Adipose tissue (tissue), 3 donors: Measurements from ENCODE around the gene ITM2A. TPM values are rescaled to one million over a fixed set of nuclear protein-coding genes. Genes with fewer than 3 reads are reported as not detected.

Experiments
- H3K27ac ChIP-seq: one replicate; pipeline ENCODE4 v1.5.1; 2013; ENCODE audit warnings: low read depth, low read length
- WGBS, 3 donors: extraction: QIAGEN DNeasy Blood & Tissue Kit; methylation state at CpG; one replicate each; pipeline ENCODE4 v1.1.7; 2013; 5-methylcytosine and 5-hydroxymethylcytosine counted together
- polyA plus RNA-seq, 3 donors: library from polyadenylated mRNA; stranded (reverse); fragments of 200-250 nt; gene quantifications; one replicate each; pipeline ENCODE4 v1.2.3, GENCODE V29; 2013
- donor health status: healthy with polysubstance abuse.
- donor health status: Bipolar disorder and iron deficiency.
- donor health status: healthy.

ITM2A gene
- 10 to 100 TPM in 2 of 3 donors, 1 to 10 TPM in 1; 7.0 to 65.4 (median 28.3) TPM for polyA plus RNA-seq

GRCh38 chrX:79366873-79367749, at the start of gene ITM2A:
TSS of gene ITM2A (minus strand) at chrX:79367334. CDS start at chrX:79367215, 119 bp downstream.
- WGBS, 3 donors: 1 to 22% (median 11%) methylated on average over 26 to 38 of the region's 38 CpGs
- H3K27ac ChIP-seq: no peak within 1 kb of the TSS

GRCh38 chrX:79415056-79415455, 47.9 kb upstream of the ITM2A start:
- no peak overlapping the region for H3K27ac ChIP-seq
- WGBS, 3 donors: 36 to 63% (median 42%) methylated on average over 2 of the region's 2 CpGs

GRCh38 chrX:79413963-79414362, 46.8 kb upstream of the ITM2A start:
- 54 to 69% (median 67%) methylated on average over 7 of the region's 7 CpGs for WGBS, 3 donors
- no peak overlapping the region for H3K27ac ChIP-seq

- 1 to 21% (median 16%) methylated on average over 6 of the region's 6 CpGs for WGBS, 3 donors
- H3K27ac ChIP-seq: no peak overlapping the region
Measured at GRCh38 chrX:79412972-79413371, 45.8 kb upstream of the ITM2A start.

- H3K27ac ChIP-seq: no peak overlapping the region
- 26 to 48% (median 35%) methylated on average over 3 of the region's 3 CpGs for WGBS, 3 donors
Measured at GRCh38 chrX:79412166-79412565, 45.0 kb upstream of the ITM2A start.

GRCh38 chrX:79409657-79410056, 42.5 kb upstream of the ITM2A start:
- no peak overlapping the region for H3K27ac ChIP-seq

- WGBS, 3 donors: 60 to 93% (median 74%) methylated on average over 3 of the region's 3 CpGs
- H3K27ac ChIP-seq: no peak overlapping the region
Measured at GRCh38 chrX:79408623-79409322, 41.6 kb upstream of the ITM2A start.

- no peak overlapping the region for H3K27ac ChIP-seq
- WGBS, 3 donors: 63 to 77% (median 70%) methylated on average over 4 of the region's 4 CpGs
Measured at GRCh38 chrX:79400623-79401022, 33.5 kb upstream of the ITM2A start.

GRCh38 chrX:79375340-79375739, 8.2 kb upstream of the ITM2A start:
- 25 to 96% (median 64%) methylated on average over 2 of the region's 2 CpGs for WGBS, 3 donors
- H3K27ac ChIP-seq: no peak overlapping the region

GRCh38 chrX:79371640-79372039, 4.5 kb upstream of the ITM2A start:
- no peak overlapping the region for H3K27ac ChIP-seq
- 67 to 93% (median 78%) methylated on average over 1 of the region's 1 CpG for WGBS, 3 donors

- 27 to 65% (median 44%) methylated on average over 2 of the region's 2 CpGs for WGBS, 3 donors
- no peak overlapping the region for H3K27ac ChIP-seq
Measured at GRCh38 chrX:79371101-79371500, 4.0 kb upstream of the ITM2A start.

GRCh38 chrX:79369871-79370270, 2.7 kb upstream of the ITM2A start:
- no peak overlapping the region for H3K27ac ChIP-seq
- WGBS, 3 donors: 92 to 100% (median 95%) methylated on average over 1 of the region's 1 CpG

- 74 to 93% (median 74%) methylated on average over 6 of the region's 6 CpGs for WGBS, 3 donors
- H3K27ac ChIP-seq: no peak overlapping the region
Measured at GRCh38 chrX:79368441-79368840, 1.3 kb upstream of the ITM2A start.

GRCh38 chrX:79367907-79368306, 773 bp upstream of the ITM2A start:
- 37 to 48% (median 46%) methylated on average over 3 of the region's 3 CpGs for WGBS, 3 donors
- H3K27ac ChIP-seq: no peak overlapping the region

- H3K27ac ChIP-seq: no peak overlapping the region
- whole genome bisulfite sequencing, 3 donors: 1 to 24% (median 2%) methylated on average over 6 of the region's 6 CpGs
Measured at GRCh38 chrX:79366556-79366872, 620 bp downstream of the ITM2A start.

GRCh38 chrX:79365591-79365990, 1.5 kb downstream of the ITM2A start:
- 16 to 38% (median 25%) methylated on average over 1 of the region's 1 CpG for WGBS, 3 donors
- H3K27ac ChIP-seq: no peak overlapping the region

GRCh38 chrX:79364306-79364705, 2.8 kb downstream of the ITM2A start:
- WGBS, 3 donors: 32 to 51% (median 50%) methylated on average over 5 of the region's 5 CpGs

GRCh38 chrX:79361192-79361870, 5.8 kb downstream of the ITM2A start:
- H3K27ac ChIP-seq: no peak overlapping the region
- 64 to 86% (median 73%) methylated on average over 6 of the region's 6 CpGs for WGBS, 3 donors

More at GRCh38 chrX:79364306-79364705, 2.8 kb downstream of the ITM2A start:
- no peak overlapping the region for H3K27ac ChIP-seq
